Right lobe of liver (tissue), 6 donors: ENCODE results near the gene UGP2. TPM values are rescaled to one million over a fixed set of nuclear protein-coding genes. Genes with fewer than 3 reads are reported as not detected.

Experiments
- ATAC-seq, 4 donors: fragments of 200-7000 bp; cut with Tn5 transposase; one replicate each; pipeline ENCODE4 v1.9.1; 2020; ENCODE audit warnings: mild to moderate bottlenecking in 4 of 4, moderate library complexity in 4 of 4
- DNase-seq, 3 donors: peaks; one replicate each; pipeline ENCODE4 v3.0.0-alpha.2; 2020
- H3K27ac ChIP-seq, 3 donors: fragments of 200-600 bp; one replicate each; pipeline ENCODE4 v1.8.0; 2022
- H3K27me3 ChIP-seq, 2 donors: fragments of 200-600 bp; one replicate each; pipeline ENCODE4 v1.8.0; 2022
- H3K36me3 ChIP-seq, 4 donors: fragments of 200-600 bp; sonication (generic) in 1 of 4; one replicate each; pipeline versions ENCODE4 v1.5.1 to v1.8.0; 2017 to 2022; ENCODE audit warnings: control low read depth in 1 of 4
- H3K4me1 ChIP-seq, 4 donors: fragments of 200-600 bp; sonication (generic) in 1 of 4; one replicate each; pipeline versions ENCODE4 v1.5.1 to v1.8.0; 2017 to 2022; ENCODE audit warnings: control low read depth in 1 of 4
- H3K4me3 ChIP-seq, 3 donors: fragments of 200-600 bp; one replicate each; pipeline ENCODE4 v1.8.0; 2022
- H3K9me3 ChIP-seq, 4 donors: fragments of 200-600 bp; sonication (generic) in 1 of 4; one replicate each; pipeline versions ENCODE4 v1.5.1 to v1.8.0; 2017 to 2022; ENCODE audit warnings: control low read depth in 1 of 4
- CTCF ChIP-seq, 4 donors: fragments of 200-600 bp in 3 of 4; fragments of 450-650 bp in 1 of 4; IDR thresholded peaks; one replicate each; pipeline versions ENCODE4 v1.5.1 to v1.8.0; 2016 to 2022; ENCODE audit warnings: antibody characterized with exemption in 4 of 4, mild to moderate bottlenecking in 2 of 4
- POLR2A ChIP-seq: fragments of 450-650 bp; IDR thresholded peaks from one replicate; pipeline ENCODE4 v1.6.1; 2017; ENCODE audit warnings: antibody characterized with exemption, mild to moderate bottlenecking
- WGBS: methylation state at CpG from one replicate; pipeline ENCODE4 v1.1.6; 2018; ENCODE audit warnings: low coverage, low lambda C conversion rate; ENCODE audit not compliant: insufficient coverage; ENCODE audit errors: missing lambda C conversion rate; 5-methylcytosine and 5-hydroxymethylcytosine counted together
- intact Hi-C, 2 donors: fragments of 100-400 bp; cut with DNase I; formaldehyde crosslinking; loops; one replicate each; pipeline versions ENCODE4 v1.11.2 to v1.14.1; 2022
- total RNA-seq, 6 experiments: library from RNA; depleted of rRNA in 2 of 6; stranded (reverse); fragments of >200 nt in 2 of 6; fragmentation: NEBNext Ultra II Directional in 3 of 6; extraction: Animal tissue kit (Norgen Biotek cat#: 25700) in 3 of 6; gene quantifications; one replicate each; pipeline versions ENCODE4 v1.1.0 to v1.2.4, GENCODE V29; 2016 to 2023
- donor health status: DM: no; HTN: yes; CAD: no.
- donor health status: DM: no; HTN: no; CAD: no.
- donor health status: DM: no; HTN: no; CAD: no.
- donor health status: DM: no; HTN: yes; CAD: no.
- donor health status: DM: no; HTN: yes; CAD: no.

UGP2 gene
- total RNA-seq, 6 experiments from 2014 or later, result 276 to 691 (median 425) TPM

GRCh38 chr2:63850649-63851048, 9.0 kb downstream of the UGP2 start:
- TF ChIP-seq CTCF (IDR thresholded peaks at IDR 0.05) (no peak), POLR2A (no peak)
- ATAC-seq, result peak; percentile 41 to 75 (median 55)
- Histone ChIP-seq H3K4me1 (peaks cover 0 to 89% (median 19%) of the 10 kb centered on the region in 4 donors), H3K36me3 (peaks cover 0 to 2% (median 0%) of the 10 kb centered on the region in 4 donors), H3K9me3 (no peaks in the 10 kb centered on the region), H3K4me3 (no peak overlapping the region), H3K27ac (no peak overlapping the region), H3K27me3 (no peaks in the 10 kb centered on the region)
- intact Hi-C loops, result no loop called here
- DNase-seq, result no peak

- H3K4me1 ChIP-seq, result peaks cover 0 to 88% (median 19%) of the 10 kb centered on the region in 4 donors
- ATAC-seq, result peak; percentile 6 to 53 (median 41)
Observed at GRCh38 chr2:63851691-63852311, 10.1 kb downstream of the UGP2 start.

GRCh38 chr2:63853527-63854310, 12.0 kb downstream of the UGP2 start:
- peaks cover 0 to 32% (median 9%) of the 10 kb centered on the region in 4 donors for H3K36me3 ChIP-seq
- TF ChIP-seq POLR2A (no peak), CTCF (IDR thresholded peaks at IDR 0.05) (no peak)
- H3K4me1 ChIP-seq, result peaks cover 0 to 78% (median 19%) of the 10 kb centered on the region in 4 donors
- DNase-seq, result no peak
- intact Hi-C loops, result no loop called here
- no peaks in the 10 kb centered on the region for H3K9me3 ChIP-seq
- H3K27me3 ChIP-seq, result no peaks in the 10 kb centered on the region
- ATAC-seq, result peak; percentile 29 to 61 (median 42)
- 24% methylated on average over 4 of the region's 4 CpGs for WGBS
- H3K4me3 ChIP-seq, result no peak overlapping the region
- H3K27ac ChIP-seq, result peak overlapping the region in 2 of 3 donors; percentile 6 to 13

More at GRCh38 chr2:63851691-63852311, 10.1 kb downstream of the UGP2 start:
- Histone ChIP-seq H3K9me3 (no peaks in the 10 kb centered on the region), H3K36me3 (peaks cover 0 to 13% (median 0%) of the 10 kb centered on the region in 4 donors), H3K27ac (no peak overlapping the region), H3K27me3 (no peaks in the 10 kb centered on the region), H3K4me3 (no peak overlapping the region)
- TF ChIP-seq CTCF (IDR thresholded peaks at IDR 0.05), result no peak
- no peak for TF ChIP-seq POLR2A
- intact Hi-C loops, result no loop called here
- DNase-seq, result no peak
- 18% methylated on average over 1 of the region's 1 CpG for WGBS

GRCh38 chr2:63855418-63856302, 14.0 kb downstream of the UGP2 start:
- ATAC-seq (no peak), DNase-seq (no peak)
- WGBS, result 66% methylated on average over 13 of the region's 14 CpGs
- H3K9me3 ChIP-seq, result no peaks in the 10 kb centered on the region
- TF ChIP-seq POLR2A (no peak), CTCF (IDR thresholded peaks at IDR 0.05) (no peak)
- H3K4me3 ChIP-seq, result no peak overlapping the region
- peaks cover 0 to 50% (median 14%) of the 10 kb centered on the region in 4 donors for H3K36me3 ChIP-seq
- intact Hi-C loops, result no loop called here
- H3K27ac ChIP-seq, result no peak overlapping the region
- H3K27me3 ChIP-seq, result no peaks in the 10 kb centered on the region
- peaks cover 0 to 59% (median 12%) of the 10 kb centered on the region in 4 donors for H3K4me1 ChIP-seq
